Hindlimb muscle (tissue), 1 donor: ENCODE results near the gene GBF1. TPM values are rescaled to one million over a fixed set of nuclear protein-coding genes. Genes with fewer than 3 reads are reported as not detected.

Experiments used
- DNase-seq: peaks from one replicate; pipeline ENCODE4 v3.0.0-alpha.2; 2013
- polyA plus RNA-seq: library from polyadenylated mRNA; unstranded; fragments of 120-200 nt; gene quantifications from one replicate; pipeline ENCODE4 v1.2.1, GENCODE V29; 2013; ENCODE audit not compliant: insufficient read length

Gene GBF1
- polyA plus RNA-seq, 1 donor, result 56.2 TPM

GRCh38 chr10:102347236-102347828, 102.0 kb downstream of the GBF1 start:
- peak; percentile 39 for DNase-seq

GRCh38 chr10:102352066-102352715, 106.9 kb downstream of the GBF1 start:
- peak; percentile 48 for DNase-seq

- DNase-seq, result no peak
Observed at GRCh38 chr10:102354451-102354850, 109.1 kb downstream of the GBF1 start.

GRCh38 chr10:102358712-102359382, 113.5 kb downstream of the GBF1 start:
- no peak for DNase-seq

- no peak for DNase-seq
Observed at GRCh38 chr10:102367441-102367840, 122.1 kb downstream of the GBF1 start.

DNA sequence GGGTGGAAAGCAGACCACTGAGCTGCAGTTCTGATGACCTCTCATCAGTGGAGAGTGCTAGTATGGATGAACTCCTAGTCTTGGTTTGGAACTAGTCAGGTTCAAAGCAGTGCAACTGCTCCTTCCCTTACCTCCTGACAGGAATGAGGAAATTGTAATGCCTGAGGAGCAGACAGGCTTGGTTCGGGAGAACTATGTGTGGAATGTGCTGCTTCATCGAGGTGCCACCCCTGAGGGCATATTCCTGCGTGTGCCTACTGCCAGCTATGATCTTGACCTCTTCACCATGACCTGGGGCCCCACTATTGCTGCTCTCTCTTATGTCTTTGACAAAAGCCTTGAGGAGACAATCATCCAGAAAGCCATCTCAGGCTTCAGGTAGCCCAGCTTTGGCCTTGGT, 122.7 kb downstream of the GBF1 start:
- no peak for DNase-seq

DNA sequence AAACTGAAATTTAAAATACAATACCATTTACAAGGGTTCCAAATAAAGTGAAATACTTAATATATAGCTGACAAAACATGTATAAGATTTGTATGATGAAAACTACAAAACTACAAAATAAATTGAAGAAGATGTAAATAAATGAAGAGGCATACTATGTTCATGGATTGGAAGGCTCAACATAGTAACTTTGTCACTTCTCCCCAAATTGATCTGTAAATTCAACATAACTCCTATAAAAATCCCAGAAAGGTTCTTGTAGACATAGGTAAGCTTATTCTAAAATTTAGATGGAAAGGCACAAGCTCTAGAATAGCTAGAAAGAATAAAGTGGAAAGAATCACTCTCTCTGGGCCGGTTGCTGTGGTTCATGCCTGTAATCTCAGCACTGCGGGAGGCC, 126.0 kb downstream of the GBF1 start:
- no peak for DNase-seq

- DNase-seq, result no peak
Observed at GRCh38 chr10:102375250-102375649, 129.9 kb downstream of the GBF1 start.

- DNase-seq, result no peak
Observed at GRCh38 chr10:102375867-102376266, 130.5 kb downstream of the GBF1 start.

- DNase-seq, result no peak
Observed at GRCh38 chr10:102376901-102377300, 131.6 kb downstream of the GBF1 start.

GRCh38 chr10:102379383-102379782, 134.1 kb downstream of the GBF1 start:
- no peak for DNase-seq

DNA sequence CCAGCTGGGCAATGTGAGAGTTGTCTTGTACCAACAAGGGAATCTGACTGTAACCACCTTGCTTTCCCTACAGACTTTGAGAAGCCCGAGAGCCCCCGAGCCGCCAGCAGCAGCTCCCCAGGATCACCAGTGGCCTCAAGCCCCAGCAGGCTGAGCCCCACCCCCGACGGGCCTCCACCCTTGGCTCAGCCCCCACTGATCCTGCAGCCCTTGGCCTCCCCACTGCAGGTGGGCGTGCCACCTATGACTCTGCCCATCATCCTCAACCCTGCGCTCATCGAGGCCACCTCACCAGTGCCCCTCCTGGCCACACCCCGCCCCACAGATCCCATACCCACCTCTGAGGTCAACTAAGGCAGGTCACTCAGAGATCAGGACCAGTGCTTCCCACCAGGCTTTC, 136.7 kb downstream of the GBF1 start:
- DNase-seq, result no peak

GRCh38 chr10:102382871-102383270, 137.5 kb downstream of the GBF1 start:
- no peak for DNase-seq

DNA sequence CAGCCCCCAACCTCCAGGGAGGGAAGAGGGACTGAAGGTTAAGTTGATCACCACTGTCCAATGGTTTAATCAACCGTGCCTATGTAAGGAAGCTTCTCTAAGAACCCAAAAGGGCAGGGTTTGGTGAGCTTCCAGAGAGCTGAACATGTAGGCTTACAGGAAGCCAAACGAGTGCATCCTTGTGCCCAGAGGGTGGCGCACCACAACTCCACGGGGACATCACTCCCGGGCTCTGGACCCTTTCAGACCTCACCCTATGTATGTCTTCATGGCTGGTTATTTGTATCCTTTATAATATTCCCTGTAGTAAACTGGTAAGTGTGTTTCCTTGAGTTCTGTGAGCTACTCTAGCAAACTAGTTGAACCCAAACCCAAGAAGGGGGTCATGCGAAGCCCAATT, 138.7 kb downstream of the GBF1 start:
- no peak for DNase-seq

GRCh38 chr10:102384606-102385429, 139.5 kb downstream of the GBF1 start:
- DNase-seq, result no peak

DNA sequence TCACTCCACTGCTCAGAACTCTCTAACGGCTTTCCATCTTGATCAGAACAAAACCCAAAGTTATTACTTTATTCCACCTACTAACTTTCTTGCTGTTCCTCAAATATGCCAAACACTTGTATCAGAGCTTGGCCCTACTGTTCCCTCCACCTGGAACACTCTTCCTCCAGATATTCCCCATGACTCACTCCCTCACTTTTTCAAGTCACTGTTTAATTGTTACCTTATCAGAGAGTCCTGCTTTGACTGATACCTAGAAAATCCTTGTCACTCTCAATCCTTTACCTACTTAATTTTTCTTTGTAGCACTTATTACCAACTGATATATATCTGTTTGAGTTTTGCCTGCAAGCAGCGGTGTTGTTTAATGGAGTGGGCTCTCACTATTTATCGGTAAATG, 144.6 kb downstream of the GBF1 start:
- DNase-seq, result no peak

GRCh38 chr10:102392306-102392705, 147.0 kb downstream of the GBF1 start:
- DNase-seq, result no peak

- no peak for DNase-seq
Observed at GRCh38 chr10:102393411-102394078, 148.2 kb downstream of the GBF1 start.

DNA sequence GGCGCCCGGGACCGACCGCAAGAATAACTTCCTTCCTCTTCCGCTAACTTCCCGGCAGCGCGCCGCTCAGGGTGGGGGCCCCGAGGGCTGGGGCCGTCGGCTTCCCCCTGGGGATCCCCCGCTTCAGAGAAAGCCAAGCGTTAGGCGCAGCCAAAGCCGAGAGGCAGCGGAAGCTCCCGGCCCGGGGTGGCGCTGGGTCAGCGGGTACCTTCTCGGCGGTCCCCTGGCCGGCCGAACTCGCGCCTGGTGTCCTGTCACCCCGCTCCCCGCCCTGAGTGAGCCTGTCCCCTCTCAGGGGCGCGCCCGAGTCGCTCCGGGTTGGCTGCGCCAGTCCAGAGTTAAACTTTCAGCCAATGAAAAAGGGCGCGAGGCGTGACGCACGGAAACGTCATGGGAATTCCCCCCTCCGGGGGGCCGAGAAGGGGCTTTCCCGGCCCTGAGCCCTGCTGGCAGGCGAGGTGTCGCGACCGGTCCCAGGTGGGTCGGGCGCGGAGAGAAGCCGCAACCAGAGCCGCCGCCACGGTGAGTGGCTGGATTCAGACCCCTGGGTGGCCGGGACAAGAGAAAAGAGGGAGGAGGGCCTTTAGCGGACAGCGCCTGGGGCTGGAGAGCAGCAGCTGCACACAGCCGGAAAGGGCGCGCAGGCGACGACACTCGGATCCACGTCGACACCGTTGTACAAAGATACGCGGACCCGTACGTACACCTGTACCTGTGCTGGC, 148.9 kb downstream of the GBF1 start:
- DNase-seq, result peak; percentile 91

GRCh38 chr10:102394801-102395399, 149.6 kb downstream of the GBF1 start:
- DNase-seq, result no peak
